Sigmoid colon (tissue), 7 donors: Measurements from ENCODE around the gene FUT8. TPM values are rescaled to one million over a fixed set of nuclear protein-coding genes. Genes with fewer than 3 reads are reported as not detected.

Experiments used
- DNase-seq: peaks from one replicate; pipeline ENCODE4 v3.0.0-alpha.2; 2019
- H3K27ac ChIP-seq, 4 donors: fragments of 200-600 bp; sonication (generic); one replicate each; pipeline ENCODE4 v1.5.1; 2016 to 2019; ENCODE audit warnings: mild to moderate bottlenecking in 1 of 4
- H3K27me3 ChIP-seq, 3 donors: fragments of 200-600 bp; sonication (generic); one replicate each; pipeline ENCODE4 v1.5.1; 2019; ENCODE audit warnings: mild to moderate bottlenecking in 1 of 3
- H3K36me3 ChIP-seq, 4 donors: fragments of 200-600 bp; sonication (generic); one replicate each; pipeline ENCODE4 v1.5.1; 2016 to 2019
- H3K4me1 ChIP-seq, 4 donors: fragments of 200-600 bp; sonication (generic); one replicate each; pipeline ENCODE4 v1.5.1; 2017 to 2019
- H3K4me3 ChIP-seq, 4 donors: fragments of 200-600 bp; sonication (generic); one replicate each; pipeline ENCODE4 v1.5.1; 2017 to 2019; ENCODE audit warnings: mild to moderate bottlenecking in 2 of 4, moderate library complexity in 1 of 4
- H3K9me3 ChIP-seq, 4 donors: fragments of 200-600 bp in 3 of 4; sonication (generic) in 3 of 4; one replicate each; pipeline versions ENCODE4 v1.5.1 to v1.6.1; 2013 to 2019
- CTCF ChIP-seq, 4 experiments: fragments of 450-650 bp in 3 of 4; fragments of 200-600 bp in 1 of 4; IDR thresholded peaks; one replicate each; pipeline ENCODE4 v1.5.1; 2016 to 2019; ENCODE audit warnings: antibody characterized with exemption in 4 of 4, mild to moderate bottlenecking in 3 of 4, moderate library complexity in 2 of 4
- EP300 ChIP-seq, 4 donors: sonication (generic); formaldehyde crosslinking; IDR thresholded peaks; one replicate each; pipeline ENCODE4 v1.6.1; 2017; ENCODE audit warnings: antibody characterized with exemption in 4 of 4
- POLR2A ChIP-seq, 2 donors: fragments of 450-650 bp; IDR thresholded peaks; one replicate each; pipeline ENCODE4 v1.6.1; 2016; ENCODE audit warnings: antibody characterized with exemption in 2 of 2, mild to moderate bottlenecking in 2 of 2, moderate library complexity in 2 of 2
- POLR2AphosphoS5 ChIP-seq, 4 donors: sonication (generic); formaldehyde crosslinking; IDR thresholded peaks; one replicate each; pipeline ENCODE4 v1.6.1; 2017; ENCODE audit warnings: antibody characterized with exemption in 4 of 4
- WGBS, 2 donors: extraction: QIAGEN DNeasy Blood & Tissue Kit; methylation state at CpG; one replicate each; pipeline ENCODE4 v1.1.7; 2013; 5-methylcytosine and 5-hydroxymethylcytosine counted together
- intact Hi-C: fragments of 100-400 bp; cut with DNase I; formaldehyde crosslinking; loops from one replicate; pipeline ENCODE4 v1.15.1; 2023
- polyA plus RNA-seq, 3 donors: library from polyadenylated mRNA; stranded (reverse); fragments of 200-250 nt; gene quantifications; one replicate each; pipeline ENCODE4 v1.2.3, GENCODE V29; 2013
- total RNA-seq, 4 donors: library from RNA; depleted of rRNA; stranded (reverse); fragments of >200 nt; gene quantifications; one replicate each; pipeline ENCODE4 v1.1.0, GENCODE V29; 2016
- donor health status: healthy with polysubstance abuse.
- donor health status: Bipolar disorder and iron deficiency.
- donor health status: healthy.

FUT8 gene
- total and polyA plus RNA-seq, 7 donors = 2.5 to 53.9 (median 22.0) TPM

GRCh38 chr14:65499138-65499537 lies 86.6 kb downstream of the FUT8 start:
- no peak overlapping the region for H3K4me3 ChIP-seq
- no peaks in the 10 kb centered on the region for H3K27me3 ChIP-seq
- no peak for TF ChIP-seq POLR2A (IDR thresholded peaks at IDR 0.05)
- TF ChIP-seq CTCF (IDR thresholded peaks at IDR 0.05) = no peak
- TF ChIP-seq POLR2AphosphoS5 (IDR thresholded peaks at IDR 0.05) = no peak
- no peak for TF ChIP-seq EP300 (IDR thresholded peaks at IDR 0.05)
- no peak for DNase-seq
- H3K4me1 ChIP-seq = peaks cover 0 to 29% (median 16%) of the 10 kb centered on the region in 4 donors
- H3K9me3 ChIP-seq = no peaks in the 10 kb centered on the region
- no peaks in the 10 kb centered on the region for H3K36me3 ChIP-seq
- H3K27ac ChIP-seq = no peak overlapping the region
- intact Hi-C loops = loop anchor here (10.0 kb wide), 1 partner anchor 56 kb away; no protein-coding TSS in a partner anchor

- TF ChIP-seq CTCF (IDR thresholded peaks at IDR 0.05) (no peak), EP300 (IDR thresholded peaks at IDR 0.05) (peak in 2 of 4 donors; percentile 16 to 88), POLR2AphosphoS5 (IDR thresholded peaks at IDR 0.05) (peak in 2 of 4 donors; percentile 18 to 51), POLR2A (IDR thresholded peaks at IDR 0.05) (no peak)
- intact Hi-C loops = no loop called here
Measured at GRCh38 chr14:65500075-65500474, 87.5 kb downstream of the FUT8 start.

GRCh38 chr14:65501328-65501727 lies 88.8 kb downstream of the FUT8 start:
- no peaks in the 10 kb centered on the region for H3K36me3 ChIP-seq
- intact Hi-C loops = no loop called here

More at GRCh38 chr14:65500075-65500474, 87.5 kb downstream of the FUT8 start:
- Histone ChIP-seq H3K4me1 (peaks cover 0 to 29% (median 16%) of the 10 kb centered on the region in 4 donors), H3K9me3 (no peaks in the 10 kb centered on the region), H3K36me3 (no peaks in the 10 kb centered on the region), H3K27me3 (no peaks in the 10 kb centered on the region), H3K27ac (peak overlapping the region in 3 of 4 donors; percentile 16 to 61 (median 44)), H3K4me3 (no peak overlapping the region)
- WGBS, 2 donors = 89 to 96% methylated on average over 4 of the region's 4 CpGs
- no peak for DNase-seq

GRCh38 chr14:65502676-65503124 lies 90.2 kb downstream of the FUT8 start:
- no peaks in the 10 kb centered on the region for H3K36me3 ChIP-seq
- H3K27me3 ChIP-seq = no peaks in the 10 kb centered on the region
- intact Hi-C loops = no loop called here
- no peaks in the 10 kb centered on the region for H3K9me3 ChIP-seq
- no peak overlapping the region for H3K27ac ChIP-seq
- peaks cover 0 to 26% (median 16%) of the 10 kb centered on the region in 4 donors for H3K4me1 ChIP-seq
- 55 to 60% methylated on average over 1 of the region's 1 CpG for WGBS, 2 donors
- DNase-seq = no peak
- H3K4me3 ChIP-seq = no peak overlapping the region
- no peak for TF ChIP-seq POLR2AphosphoS5 (IDR thresholded peaks at IDR 0.05)

More at GRCh38 chr14:65501328-65501727, 88.8 kb downstream of the FUT8 start:
- no peak for DNase-seq
- no peaks in the 10 kb centered on the region for H3K9me3 ChIP-seq
- H3K4me1 ChIP-seq = peaks cover 0 to 26% (median 16%) of the 10 kb centered on the region in 4 donors
- no peak overlapping the region for H3K4me3 ChIP-seq
- no peak overlapping the region for H3K27ac ChIP-seq
- no peaks in the 10 kb centered on the region for H3K27me3 ChIP-seq
- TF ChIP-seq EP300 (IDR thresholded peaks at IDR 0.05) (no peak), POLR2AphosphoS5 (IDR thresholded peaks at IDR 0.05) (no peak), CTCF (IDR thresholded peaks at IDR 0.05) (no peak), POLR2A (IDR thresholded peaks at IDR 0.05) (no peak)

- TF ChIP-seq POLR2A (IDR thresholded peaks at IDR 0.05) (no peak), EP300 (IDR thresholded peaks at IDR 0.05) (no peak), CTCF (IDR thresholded peaks at IDR 0.05) (no peak), POLR2AphosphoS5 (IDR thresholded peaks at IDR 0.05) (no peak)
- Histone ChIP-seq H3K9me3 (no peaks in the 10 kb centered on the region), H3K36me3 (no peaks in the 10 kb centered on the region), H3K27ac (no peak overlapping the region), H3K4me1 (peaks cover 0 to 26% (median 13%) of the 10 kb centered on the region in 4 donors), H3K27me3 (no peaks in the 10 kb centered on the region), H3K4me3 (no peak overlapping the region)
- WGBS, 2 donors = 86 to 93% methylated on average over 3 of the region's 3 CpGs
- intact Hi-C loops = no loop called here
- no peak for DNase-seq
Measured at GRCh38 chr14:65503771-65504170, 91.2 kb downstream of the FUT8 start.
